HG03457 (cell line): ENCODE results near the gene COL4A2.

ENCODE experiments used
- ATAC-seq: cut with Tn5 transposase; IDR thresholded peaks from one replicate; pipeline ENCODE4 v1.9.1; 2021; ENCODE audit warnings: moderate number of reproducible peaks; ENCODE audit not compliant: unreplicated experiment

COL4A2 gene

GRCh38 chr13:110336681-110337080 lies 29.6 kb downstream of the COL4A2 start:
- no peak for ATAC-seq

DNA sequence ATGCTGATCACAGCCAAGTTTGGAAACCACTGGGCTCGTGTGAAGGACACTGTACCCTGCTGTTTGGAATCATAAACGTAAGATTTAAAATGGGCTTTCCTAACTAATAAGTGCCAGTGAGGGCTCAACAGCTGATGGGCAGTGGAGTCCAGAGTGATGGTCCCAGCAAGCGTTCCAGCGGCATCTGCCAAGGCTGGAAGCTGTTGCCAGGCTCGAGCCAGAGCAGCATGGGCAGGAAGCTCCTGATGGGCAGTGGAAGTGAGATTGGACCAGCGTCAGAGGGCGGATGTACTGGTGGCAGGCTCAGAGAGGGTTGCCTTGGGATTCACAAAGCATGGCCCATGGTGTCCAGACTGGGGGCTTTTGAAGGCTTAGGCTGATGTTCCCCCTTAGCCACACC lies 30.2 kb downstream of the COL4A2 start:
- no peak for ATAC-seq

DNA sequence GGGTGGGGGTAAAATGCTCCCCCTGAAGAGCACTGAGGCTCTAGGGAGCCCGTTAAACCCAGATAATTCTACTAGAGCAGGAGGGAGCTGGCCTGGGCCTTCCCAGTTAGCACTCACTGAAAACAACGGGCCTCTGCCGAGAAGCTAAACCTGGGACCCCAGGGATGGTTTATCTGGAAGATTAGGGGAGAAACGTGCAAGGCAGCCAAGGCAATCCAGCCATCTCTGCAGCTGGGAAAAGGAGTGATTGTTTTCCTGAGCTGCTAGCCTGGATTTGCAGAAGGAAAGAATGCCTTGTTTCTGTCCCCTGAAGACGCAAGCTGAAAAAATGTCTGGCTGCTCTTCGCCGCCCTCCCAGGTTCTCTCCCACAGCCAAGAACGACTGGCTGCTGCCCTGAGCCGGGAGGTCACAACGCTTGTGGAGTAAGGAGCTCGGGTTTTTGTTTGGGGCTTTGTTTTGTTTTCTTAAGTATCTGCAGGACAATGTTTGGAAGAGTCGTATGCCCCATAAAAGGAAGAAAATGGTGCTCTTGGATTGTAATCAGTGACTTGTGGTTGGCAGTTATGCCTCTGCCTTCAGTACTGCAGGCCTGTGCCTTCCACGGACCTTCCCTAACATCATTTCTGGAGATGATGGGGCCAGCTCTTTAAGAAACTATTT lies 31.5 kb downstream of the COL4A2 start:
- no peak for ATAC-seq

DNA sequence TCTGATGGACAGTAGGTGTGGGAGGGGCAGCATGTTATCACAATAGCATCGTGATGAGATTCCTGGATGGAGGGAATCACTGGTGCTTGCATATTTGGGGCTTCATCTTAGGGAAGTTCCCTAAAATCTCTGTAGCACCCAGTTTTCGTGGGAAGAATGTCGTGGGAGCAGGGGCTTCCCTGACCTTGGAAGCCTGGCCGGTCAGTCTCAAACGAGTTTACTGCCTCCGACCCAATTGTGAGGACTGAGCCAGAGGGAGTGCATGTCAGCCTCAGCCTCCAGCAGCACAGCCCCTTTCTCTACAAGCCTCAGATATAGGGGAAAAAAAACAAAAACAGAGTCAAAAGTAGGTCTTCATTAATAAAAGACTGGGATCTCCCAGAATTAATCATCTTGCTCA lies 32.2 kb downstream of the COL4A2 start:
- no peak for ATAC-seq

GRCh38 chr13:110339975-110340550 lies 33.0 kb downstream of the COL4A2 start:
- no peak for ATAC-seq

- no peak for ATAC-seq
Measured at GRCh38 chr13:110340812-110341444, 33.8 kb downstream of the COL4A2 start.

- peak; percentile 53 for ATAC-seq
Measured at GRCh38 chr13:110341445-110342244, 34.6 kb downstream of the COL4A2 start.

DNA sequence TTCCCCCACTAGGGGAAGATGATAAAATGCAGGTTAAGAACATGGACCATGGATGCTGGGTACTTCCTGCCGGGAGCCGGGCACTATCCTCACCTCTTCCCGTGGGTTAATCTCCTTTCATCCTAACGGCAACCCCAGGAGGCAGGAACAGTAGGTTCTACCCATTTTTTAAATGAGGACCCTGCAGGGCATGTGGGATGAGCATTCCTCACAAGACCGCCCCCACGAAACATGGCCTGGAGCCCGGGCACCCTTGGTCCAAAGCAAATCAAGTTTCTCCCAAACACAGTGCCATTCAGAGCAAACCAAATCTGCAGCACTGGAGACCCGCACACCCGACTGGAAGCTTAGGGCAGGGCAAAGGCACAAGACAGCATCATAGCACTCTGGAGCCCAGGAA lies 35.4 kb downstream of the COL4A2 start:
- no peak for ATAC-seq

GRCh38 chr13:110343241-110343865 lies 36.3 kb downstream of the COL4A2 start:
- ATAC-seq: no peak

DNA sequence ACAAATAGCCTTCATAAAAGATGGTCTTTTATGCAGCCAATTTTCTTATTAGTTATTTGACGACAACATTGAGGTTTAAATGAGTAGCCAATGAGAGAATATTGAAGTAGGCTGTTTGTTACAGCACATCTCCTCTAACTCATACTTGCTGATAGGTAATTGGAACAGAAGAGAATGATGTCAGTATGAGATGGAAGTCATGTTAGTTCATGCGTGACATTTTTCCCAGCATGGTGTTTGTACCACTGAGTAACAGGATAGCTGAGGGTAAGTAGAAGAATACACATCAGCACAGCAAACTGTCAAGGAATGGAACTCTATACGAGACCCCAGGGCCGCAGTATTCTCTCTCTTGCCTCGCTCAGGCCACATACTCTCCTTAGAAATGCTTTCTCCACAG lies 37.2 kb downstream of the COL4A2 start:
- no peak for ATAC-seq

GRCh38 chr13:110345266-110345665 lies 38.2 kb downstream of the COL4A2 start:
- no peak for ATAC-seq

GRCh38 chr13:110345701-110346100 lies 38.6 kb downstream of the COL4A2 start:
- ATAC-seq: no peak

- no peak for ATAC-seq
Measured at GRCh38 chr13:110346661-110347067, 39.6 kb downstream of the COL4A2 start.

DNA sequence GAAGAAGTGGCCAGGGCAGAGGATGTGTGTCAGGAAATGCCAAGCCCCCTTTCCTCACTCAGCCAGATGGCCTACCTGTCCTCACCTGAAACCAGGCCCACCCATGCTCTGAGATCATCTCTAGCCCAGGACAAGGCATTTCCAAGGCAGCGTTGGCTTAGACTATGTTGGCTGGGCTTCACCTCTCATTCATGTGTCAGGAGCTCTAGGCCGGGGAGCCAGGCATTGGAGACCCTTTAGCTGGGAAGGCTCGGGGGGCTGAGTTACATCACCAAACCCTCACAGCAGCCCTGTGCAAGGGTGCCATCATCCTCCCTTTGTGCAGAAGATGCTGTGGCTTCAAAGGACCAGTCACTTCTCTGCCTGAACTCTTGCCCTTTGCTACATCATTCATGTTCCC lies 40.0 kb downstream of the COL4A2 start:
- no peak for ATAC-seq

GRCh38 chr13:110347535-110348308 lies 40.6 kb downstream of the COL4A2 start:
- no peak for ATAC-seq

DNA sequence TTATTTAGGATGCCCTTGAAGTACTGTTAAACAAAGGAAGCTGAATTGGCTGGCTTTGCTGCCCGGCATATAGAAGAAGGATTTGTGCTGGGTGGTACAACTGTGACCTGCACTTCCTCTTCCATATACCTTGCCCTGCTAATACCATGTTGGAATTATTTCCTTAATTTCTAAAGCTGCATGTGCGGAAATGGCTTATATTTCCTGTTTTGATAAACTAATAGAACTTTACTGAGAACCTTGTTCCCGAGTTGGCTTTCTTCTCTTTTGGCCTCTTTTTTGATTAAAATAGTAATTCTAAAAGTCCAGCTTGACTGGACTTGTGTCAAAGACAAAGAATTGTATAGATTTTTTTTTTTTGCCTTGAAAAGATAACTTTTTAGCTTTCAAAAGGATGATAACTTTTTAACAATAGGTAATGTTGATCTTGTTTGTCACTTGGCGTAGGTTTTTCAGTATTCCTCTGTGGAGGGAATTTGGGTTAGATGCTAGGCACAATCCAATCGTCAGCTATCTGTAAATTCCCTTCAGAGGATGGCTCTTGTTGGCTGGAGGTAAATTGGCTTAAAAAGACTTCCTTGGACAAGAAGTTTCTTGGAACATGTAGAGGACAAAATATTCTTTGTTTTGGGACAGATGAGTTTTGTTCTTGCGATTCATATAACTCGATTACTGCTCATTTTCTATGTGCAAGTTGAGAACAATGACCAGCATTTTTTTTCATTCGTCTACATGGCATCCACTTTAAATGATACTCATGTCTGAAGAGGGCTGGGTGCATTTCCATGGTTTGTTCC lies 41.4 kb downstream of the COL4A2 start:
- no peak for ATAC-seq

- ATAC-seq: no peak
Measured at GRCh38 chr13:110349239-110349638, 42.2 kb downstream of the COL4A2 start.

GRCh38 chr13:110350049-110350448 lies 43.0 kb downstream of the COL4A2 start:
- no peak for ATAC-seq

GRCh38 chr13:110350509-110350908 lies 43.4 kb downstream of the COL4A2 start:
- no peak for ATAC-seq
